HEK293 (cell line): ENCODE data around the gene PIK3CD.

Source experiments
- CTCF ChIA-PET: fragments of 350-600 bp; formaldehyde crosslinking; extraction: SDS; loops from one replicate; lab custom pipeline; 2021; ENCODE audit warnings: antibody characterized with exemption; lab: Yijun Ruan, JAX
- POLR2A ChIA-PET: fragments of 300-600 bp; formaldehyde crosslinking; extraction: SDS; loops from one replicate; lab custom pipeline; 2020; ENCODE audit warnings: antibody characterized with exemption, inconsistent platforms; lab: Yijun Ruan, JAX
- H3K27ac ChIP-seq: fragments of 200-500 bp; sonication (Bioruptor generic); 2 replicates; pipeline ENCODE4 v1.5.1; 2014; ENCODE audit warnings: low read depth, low read length, control low read depth, inconsistent platforms; ENCODE audit errors: extremely low read depth
- H3K36me3 ChIP-seq, 2 experiments: fragments of 200-500 bp in 1 of 2; sonication (Bioruptor generic) in 1 of 2; 1 replicate in 1 of 2; 2 replicates in 1 of 2; pipeline ENCODE4 v1.5.1; 2014 to 2017; ENCODE audit warnings: inconsistent platforms in 2 of 2, low read length in 2 of 2; ENCODE audit not compliant: control insufficient read depth in 2 of 2, insufficient read depth in 1 of 2
- H3K4me1 ChIP-seq: fragments of 200-500 bp; sonication (Bioruptor generic); 2 replicates; pipeline ENCODE4 v1.5.1; 2014; ENCODE audit warnings: mild to moderate bottlenecking, low read length, inconsistent platforms; ENCODE audit not compliant: control insufficient read depth, insufficient read depth
- H3K4me3 ChIP-seq: 2 replicates; pipeline ENCODE4 v1.5.1; 2011; ENCODE audit warnings: low read depth, mild to moderate bottlenecking, control low read depth, low read length, moderate library complexity
- H3K9me3 ChIP-seq: fragments of 200-500 bp; sonication (Bioruptor generic); 2 replicates; pipeline ENCODE4 v1.5.1; 2014; ENCODE audit warnings: low read depth, low read length, inconsistent platforms; ENCODE audit not compliant: control insufficient read depth, insufficient read depth
- ATF2 ChIP-seq: fragments of 450-650 bp; formaldehyde crosslinking; IDR thresholded peaks from 2 replicates; pipeline ENCODE4 v1.5.1; 2016; ENCODE audit warnings: missing biosample characterization, missing genetic modification characterization, low read depth
- EGR2 ChIP-seq: fragments of 450-650 bp; formaldehyde crosslinking; IDR thresholded peaks from 2 replicates; pipeline ENCODE4 v1.5.1; 2016; ENCODE audit warnings: low read depth, missing biosample characterization, missing genetic modification characterization
- GLIS1 ChIP-seq: fragments of 450-650 bp; formaldehyde crosslinking; IDR thresholded peaks from 2 replicates; pipeline ENCODE4 v1.5.1; 2016; ENCODE audit warnings: missing biosample characterization, missing genetic modification characterization
- KLF17 ChIP-seq: fragments of 450-650 bp; formaldehyde crosslinking; IDR thresholded peaks from 2 replicates; pipeline ENCODE4 v1.5.1; 2016; ENCODE audit warnings: missing biosample characterization, missing genetic modification characterization
- MZF1 ChIP-seq: fragments of 450-650 bp; formaldehyde crosslinking; IDR thresholded peaks from 2 replicates; pipeline ENCODE4 v1.5.1; 2017; ENCODE audit warnings: missing biosample characterization, missing genetic modification characterization, borderline replicate concordance
- PATZ1 ChIP-seq: fragments of 450-650 bp; formaldehyde crosslinking; IDR thresholded peaks from 2 replicates; pipeline ENCODE4 v1.5.1; 2016; ENCODE audit warnings: missing biosample characterization, missing genetic modification characterization
- SCRT1 ChIP-seq: fragments of 450-650 bp; formaldehyde crosslinking; IDR thresholded peaks from 2 replicates; pipeline ENCODE4 v1.5.1; 2016; ENCODE audit warnings: missing biosample characterization, missing genetic modification characterization, borderline replicate concordance
- ZFHX2 ChIP-seq: fragments of 450-650 bp; formaldehyde crosslinking; conservative IDR thresholded peaks from 2 replicates; pipeline ENCODE4 v1.5.1; 2016; ENCODE audit warnings: missing biosample characterization, missing genetic modification characterization
- ZNF16 ChIP-seq: fragments of 450-650 bp; formaldehyde crosslinking; IDR thresholded peaks from 2 replicates; pipeline ENCODE4 v1.5.1; 2016; ENCODE audit warnings: low read depth, missing biosample characterization, missing genetic modification characterization
- ZNF174 ChIP-seq: fragments of 450-650 bp; formaldehyde crosslinking; IDR thresholded peaks from 2 replicates; pipeline ENCODE4 v1.5.0; 2017; ENCODE audit warnings: missing biosample characterization, mild to moderate bottlenecking, missing genetic modification characterization
- ZNF501 ChIP-seq: fragments of 450-650 bp; formaldehyde crosslinking; IDR thresholded peaks from 2 replicates; pipeline ENCODE4 v1.5.1; 2016; ENCODE audit warnings: missing biosample characterization, missing genetic modification characterization
- ZNF514 ChIP-seq: fragments of 450-650 bp; formaldehyde crosslinking; IDR thresholded peaks from 2 replicates; pipeline ENCODE4 v1.5.1; 2016; ENCODE audit warnings: missing biosample characterization, missing genetic modification characterization
- ZNF610 ChIP-seq: fragments of 450-650 bp; formaldehyde crosslinking; IDR thresholded peaks from 2 replicates; pipeline ENCODE4 v1.5.1; 2016; ENCODE audit warnings: missing biosample characterization, missing genetic modification characterization, borderline replicate concordance
- ZNF623 ChIP-seq: fragments of 450-650 bp; formaldehyde crosslinking; IDR thresholded peaks from 2 replicates; pipeline ENCODE4 v1.5.1; 2016; ENCODE audit warnings: missing biosample characterization, missing genetic modification characterization
- ZNF768 ChIP-seq: fragments of 450-650 bp; formaldehyde crosslinking; IDR thresholded peaks from 2 replicates; pipeline ENCODE4 v1.5.1; 2018; ENCODE audit warnings: missing biosample characterization, mild to moderate bottlenecking, missing genetic modification characterization
- ZNF843 ChIP-seq: fragments of 450-650 bp; formaldehyde crosslinking; IDR thresholded peaks from 2 replicates; pipeline ENCODE4 v1.5.1; 2016; ENCODE audit warnings: missing biosample characterization, missing genetic modification characterization
- TF ChIP-seq, protein P1 (sequence below): fragments of 450-650 bp; formaldehyde crosslinking; conservative IDR thresholded peaks from 2 replicates; pipeline ENCODE4 v1.5.1; 2016; ENCODE audit warnings: low read depth, missing biosample characterization, missing genetic modification characterization
- TF ChIP-seq, protein P2 (sequence below): sonication (generic); formaldehyde crosslinking; IDR thresholded peaks from 2 replicates; pipeline ENCODE4 v1.8.1; 2022; ENCODE audit warnings: mild to moderate bottlenecking, moderate library complexity, missing genetic modification reagents

Gene PIK3CD

DNA sequence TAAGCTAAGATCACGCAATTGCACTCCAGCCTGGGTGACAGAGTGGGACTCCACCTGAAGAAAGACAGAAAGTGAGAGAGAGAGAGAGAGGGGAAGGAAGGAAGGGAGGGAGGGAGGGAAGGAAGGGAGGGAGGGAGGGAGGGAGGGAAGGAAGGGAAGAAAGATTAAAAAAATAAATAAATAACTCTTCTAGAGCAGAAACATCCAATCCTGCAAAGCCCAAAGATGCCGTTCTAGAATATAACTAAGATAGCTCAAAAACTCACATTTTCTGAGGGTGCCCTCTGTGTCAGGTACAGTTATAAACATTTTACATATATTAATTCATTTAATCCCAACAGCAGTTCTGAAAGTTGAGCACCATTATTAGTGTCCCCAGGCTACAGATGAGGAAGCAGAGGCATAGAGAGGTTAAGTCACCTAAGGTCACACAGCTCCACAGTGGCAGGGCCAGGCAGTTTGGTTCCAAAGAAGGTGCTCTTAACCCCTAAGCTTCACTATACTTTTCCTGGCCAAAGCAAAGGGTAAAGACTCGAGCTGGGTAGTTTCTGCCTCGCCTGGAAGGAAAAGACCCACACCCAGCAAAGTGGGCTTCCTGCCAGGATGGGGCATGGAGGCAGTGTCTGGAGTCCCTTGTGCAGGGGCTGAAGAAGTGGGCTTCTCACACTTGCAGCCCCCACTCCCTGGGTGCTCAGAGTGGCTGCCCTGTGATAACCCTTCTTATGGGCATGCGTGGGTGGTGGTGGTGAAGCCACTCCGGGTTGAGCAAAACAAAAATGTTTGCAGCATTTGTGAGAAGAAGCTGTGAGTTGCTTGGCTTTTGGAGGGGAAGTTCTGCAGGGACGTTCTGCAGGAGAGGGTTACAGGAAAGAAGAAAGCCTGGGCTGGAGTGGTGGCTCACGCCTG lies 7.9 kb upstream of the PIK3CD start:
- POLR2A ChIA-PET, result no interaction called here
- Histone ChIP-seq H3K27ac (no peak overlapping the region), H3K36me3 (no peaks in the 10 kb centered on the region), H3K4me1 (no peaks in the 10 kb centered on the region), H3K4me3 (no peak overlapping the region)
- TF ChIP-seq EGR2 (tag by site-specific recombination), result peak; percentile 58; the same call in 1 of the 2 replicates
- TF ChIP-seq ZNF16 (tag by site-specific recombination), result no peak
- TF ChIP-seq ZFHX2 (tag by site-specific recombination), result peak; percentile 64; the same call in 1 of the 2 replicates
- TF ChIP-seq, all 188 proteins: peak for 2
- no peaks in the 10 kb centered on the region for H3K9me3 ChIP-seq
- CTCF ChIA-PET, result interaction anchor here (1.9 kb wide), 1 partner anchor 17 kb away, joined by 9 read pairs; no protein-coding TSS in a partner anchor

- no peak overlapping the region for H3K4me3 ChIP-seq
- POLR2A ChIA-PET, result no interaction called here
- TF ChIP-seq, protein P1, sequence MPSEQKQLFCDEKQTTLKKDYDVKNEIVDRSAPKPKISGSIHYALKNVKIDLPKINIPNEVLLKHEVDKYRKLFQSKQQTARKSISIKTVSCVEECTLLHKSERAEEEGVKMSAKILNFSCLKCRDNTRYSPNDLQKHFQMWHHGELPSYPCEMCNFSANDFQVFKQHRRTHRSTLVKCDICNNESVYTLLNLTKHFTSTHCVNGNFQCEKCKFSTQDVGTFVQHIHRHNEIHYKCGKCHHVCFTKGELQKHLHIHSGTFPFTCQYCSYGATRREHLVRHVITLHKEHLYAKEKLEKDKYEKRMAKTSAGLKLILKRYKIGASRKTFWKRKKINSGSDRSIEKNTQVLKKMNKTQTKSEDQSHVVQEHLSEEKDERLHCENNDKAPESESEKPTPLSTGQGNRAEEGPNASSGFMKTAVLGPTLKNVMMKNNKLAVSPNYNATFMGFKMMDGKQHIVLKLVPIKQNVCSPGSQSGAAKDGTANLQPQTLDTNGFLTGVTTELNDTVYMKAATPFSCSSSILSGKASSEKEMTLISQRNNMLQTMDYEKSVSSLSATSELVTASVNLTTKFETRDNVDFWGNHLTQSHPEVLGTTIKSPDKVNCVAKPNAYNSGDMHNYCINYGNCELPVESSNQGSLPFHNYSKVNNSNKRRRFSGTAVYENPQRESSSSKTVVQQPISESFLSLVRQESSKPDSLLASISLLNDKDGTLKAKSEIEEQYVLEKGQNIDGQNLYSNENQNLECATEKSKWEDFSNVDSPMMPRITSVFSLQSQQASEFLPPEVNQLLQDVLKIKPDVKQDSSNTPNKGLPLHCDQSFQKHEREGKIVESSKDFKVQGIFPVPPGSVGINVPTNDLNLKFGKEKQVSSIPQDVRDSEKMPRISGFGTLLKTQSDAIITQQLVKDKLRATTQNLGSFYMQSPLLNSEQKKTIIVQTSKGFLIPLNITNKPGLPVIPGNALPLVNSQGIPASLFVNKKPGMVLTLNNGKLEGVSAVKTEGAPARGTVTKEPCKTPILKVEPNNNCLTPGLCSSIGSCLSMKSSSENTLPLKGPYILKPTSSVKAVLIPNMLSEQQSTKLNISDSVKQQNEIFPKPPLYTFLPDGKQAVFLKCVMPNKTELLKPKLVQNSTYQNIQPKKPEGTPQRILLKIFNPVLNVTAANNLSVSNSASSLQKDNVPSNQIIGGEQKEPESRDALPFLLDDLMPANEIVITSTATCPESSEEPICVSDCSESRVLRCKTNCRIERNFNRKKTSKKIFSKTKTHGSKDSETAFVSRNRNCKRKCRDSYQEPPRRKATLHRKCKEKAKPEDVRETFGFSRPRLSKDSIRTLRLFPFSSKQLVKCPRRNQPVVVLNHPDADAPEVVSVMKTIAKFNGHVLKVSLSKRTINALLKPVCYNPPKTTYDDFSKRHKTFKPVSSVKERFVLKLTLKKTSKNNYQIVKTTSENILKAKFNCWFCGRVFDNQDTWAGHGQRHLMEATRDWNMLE, result no peak
- TF ChIP-seq ZNF768 (tag by site-specific recombination), result no peak
- TF ChIP-seq ZNF610 (tag by site-specific recombination), result no peak
- TF ChIP-seq, all 188 proteins: peak for 0
- Histone ChIP-seq H3K27ac (no peak overlapping the region), H3K9me3 (no peaks in the 10 kb centered on the region), H3K4me1 (no peaks in the 10 kb centered on the region), H3K36me3 (no peaks in the 10 kb centered on the region)
- CTCF ChIA-PET, result interaction anchor here (0.6 kb wide), 1 partner anchor 345 kb away, joined by 4 read pairs; no protein-coding TSS in a partner anchor
These were observed 5.5 kb upstream of the PIK3CD start for GRCh38 chr1:9646037-9646436.

- Histone ChIP-seq H3K9me3 (no peaks in the 10 kb centered on the region), H3K27ac (no peak overlapping the region), H3K36me3 (no peaks in the 10 kb centered on the region), H3K4me3 (no peak overlapping the region), H3K4me1 (0 out of 2 replicates have a peak, but pooled peaks cover 2% of the 10 kb centered on the region)
- CTCF ChIA-PET, result interaction anchor here (1.3 kb wide), 1 partner anchor 22 kb away, joined by 3 read pairs; no protein-coding TSS in a partner anchor
- POLR2A ChIA-PET, result no interaction called here
- TF ChIP-seq ATF2 (tag by site-specific recombination) (no peak), MZF1 (tag by site-specific recombination) (no peak), ZNF843 (tag by site-specific recombination) (no peak), SCRT1 (no peak), ZNF623 (no peak), ZFHX2 (tag by site-specific recombination) (no peak), ZNF501 (tag by site-specific recombination) (no peak), ZNF514 (tag by site-specific recombination) (no peak), KLF17 (tag by site-specific recombination) (no peak), ZNF174 (tag by site-specific recombination) (no peak), GLIS1 (tag by site-specific recombination) (no peak), PATZ1 (tag by site-specific recombination) (no peak)
- TF ChIP-seq, protein P2, sequence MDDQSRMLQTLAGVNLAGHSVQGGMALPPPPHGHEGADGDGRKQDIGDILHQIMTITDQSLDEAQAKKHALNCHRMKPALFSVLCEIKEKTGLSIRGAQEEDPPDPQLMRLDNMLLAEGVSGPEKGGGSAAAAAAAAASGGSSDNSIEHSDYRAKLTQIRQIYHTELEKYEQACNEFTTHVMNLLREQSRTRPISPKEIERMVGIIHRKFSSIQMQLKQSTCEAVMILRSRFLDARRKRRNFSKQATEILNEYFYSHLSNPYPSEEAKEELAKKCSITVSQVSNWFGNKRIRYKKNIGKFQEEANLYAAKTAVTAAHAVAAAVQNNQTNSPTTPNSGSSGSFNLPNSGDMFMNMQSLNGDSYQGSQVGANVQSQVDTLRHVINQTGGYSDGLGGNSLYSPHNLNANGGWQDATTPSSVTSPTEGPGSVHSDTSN, result no peak
These were observed 3.4 kb upstream of the PIK3CD start for GRCh38 chr1:9648171-9648570.
